Activated CD4-positive, alpha-beta T cell treated with anti-CD3 and anti-CD28 coated beads, Interleukin-2, amount 50 U/mL, for 4 hours (primary cell): ENCODE data around the gene FNDC1.

Experiments
- DNase-seq, 2 experiments: peaks; one replicate each; pipeline ENCODE4 v3.0.0-alpha.2; 2020

The FNDC1 gene

GRCh38 chr6:159163901-159164370 lies 5.3 kb upstream of the FNDC1 start:
- DNase-seq = no peak

- no peak for DNase-seq
Measured at GRCh38 chr6:159168536-159169192, 536 bp upstream of the FNDC1 start.

- peak in 1 of 2 experiments; percentile 6 for DNase-seq
Measured at GRCh38 chr6:159169557-159170332, 545 bp downstream of the FNDC1 start.

- no peak for DNase-seq
Measured at GRCh38 chr6:159170333-159170672, 1.1 kb downstream of the FNDC1 start.

GRCh38 chr6:159170999-159171712 lies 2.0 kb downstream of the FNDC1 start:
- no peak for DNase-seq

- no peak for DNase-seq
Measured at GRCh38 chr6:159172091-159172491, 2.9 kb downstream of the FNDC1 start.

- peak; percentile 48 to 60 for DNase-seq
Measured at GRCh38 chr6:159174263-159174969, 5.2 kb downstream of the FNDC1 start.

GRCh38 chr6:159176913-159177312 lies 7.7 kb downstream of the FNDC1 start:
- no peak for DNase-seq

- no peak for DNase-seq
Measured at GRCh38 chr6:159178847-159179246, 9.6 kb downstream of the FNDC1 start.

GRCh38 chr6:159180001-159180400 lies 10.8 kb downstream of the FNDC1 start:
- DNase-seq = no peak

- DNase-seq = no peak
Measured at GRCh38 chr6:159181914-159182313, 12.7 kb downstream of the FNDC1 start.

- no peak for DNase-seq
Measured at GRCh38 chr6:159184559-159184958, 15.4 kb downstream of the FNDC1 start.

GRCh38 chr6:159190460-159190859 lies 21.3 kb downstream of the FNDC1 start:
- DNase-seq = no peak

GRCh38 chr6:159193923-159194322 lies 24.7 kb downstream of the FNDC1 start:
- no peak for DNase-seq

- DNase-seq = no peak
Measured at GRCh38 chr6:159194421-159194820, 25.2 kb downstream of the FNDC1 start.

- DNase-seq = no peak
Measured at GRCh38 chr6:159196430-159196975, 27.3 kb downstream of the FNDC1 start.

- no peak for DNase-seq
Measured at GRCh38 chr6:159197251-159197650, 28.1 kb downstream of the FNDC1 start.

GRCh38 chr6:159201336-159201735 lies 32.1 kb downstream of the FNDC1 start:
- DNase-seq = no peak

- no peak for DNase-seq
Measured at GRCh38 chr6:159203304-159204005, 34.3 kb downstream of the FNDC1 start.

GRCh38 chr6:159204605-159205004 lies 35.4 kb downstream of the FNDC1 start:
- DNase-seq = no peak

- no peak for DNase-seq
Measured at GRCh38 chr6:159212028-159212427, 42.8 kb downstream of the FNDC1 start.
